ENCODE results near the gene PTPN22. TPM values are rescaled to one million over a fixed set of nuclear protein-coding genes. Genes with fewer than 3 reads are reported as not detected.

PTPN22 gene
- total RNA-seq, 6 experiments from 2014 or later: 0.48 to 1.6 (median 1.2) TPM

DNA sequence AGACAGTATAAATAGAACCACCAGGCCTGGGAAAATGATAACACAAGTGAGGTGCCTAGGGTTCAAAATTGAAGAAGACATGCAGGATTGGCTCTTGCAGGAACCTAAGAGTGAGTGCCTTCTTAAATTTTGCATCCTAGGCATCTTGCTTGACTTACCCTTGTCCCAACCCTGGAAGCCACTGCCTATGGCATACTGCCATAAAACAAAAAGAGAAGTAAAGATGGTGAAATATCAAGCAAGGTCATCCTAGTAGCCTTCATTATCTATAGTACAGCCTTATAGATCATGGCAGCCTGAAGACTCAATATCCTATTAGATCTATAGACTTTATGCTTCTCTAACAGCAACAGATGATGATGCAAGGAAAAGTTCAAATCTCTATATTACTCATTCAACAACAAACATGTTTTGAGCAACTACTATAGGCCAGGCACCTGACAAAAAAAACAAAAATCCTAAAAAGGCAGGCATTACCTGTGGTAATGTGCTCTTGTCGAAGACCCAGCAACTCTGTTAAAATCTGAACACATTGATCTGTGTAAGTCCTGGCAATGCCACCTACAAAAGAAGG is 26.8 kb upstream of the PTPN22 start:
- H3K4me1 ChIP-seq: peaks cover 0 to under 1% (median 0%) of the 10 kb centered on the region in 4 donors
- DNase-seq: no peak
- intact Hi-C loops (cut with DNase I): no loop called here

DNA sequence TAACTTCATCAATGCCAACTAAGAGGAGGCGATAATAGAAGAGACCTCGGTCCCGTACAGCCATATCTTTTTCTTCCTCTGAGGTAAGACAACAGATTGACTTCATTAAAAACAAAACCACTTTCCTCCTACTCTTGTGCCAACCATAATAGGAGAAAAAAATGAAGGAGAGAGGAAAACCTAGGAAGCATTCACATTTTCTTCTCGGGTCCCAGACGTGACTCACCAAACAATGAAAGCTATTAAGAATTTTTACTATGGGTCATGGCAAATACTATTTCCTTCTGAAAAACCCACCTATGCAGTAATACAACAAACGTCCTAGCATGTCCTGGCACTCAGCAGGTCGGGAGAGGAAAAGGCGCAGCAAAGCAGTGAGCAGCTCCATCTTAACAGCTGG is 24.4 kb upstream of the PTPN22 start:
- 93% methylated on average over 8 of the region's 8 CpGs for WGBS (ENCODE audit: insufficient coverage, low coverage, low lambda C conversion rate, missing lambda C conversion rate)
- H3K4me3 ChIP-seq: no peak overlapping the region
- H3K27me3 ChIP-seq: no peaks in the 10 kb centered on the region
- intact Hi-C loops (cut with DNase I): no loop called here
- H3K36me3 ChIP-seq: peaks cover 0 to 35% (median 5%) of the 10 kb centered on the region in 4 donors
- DNase-seq (no peak), ATAC-seq (no peak)
- H3K27ac ChIP-seq: no peak overlapping the region
- H3K4me1 ChIP-seq: no peaks in the 10 kb centered on the region
- TF ChIP-seq POLR2A (IDR thresholded peaks at IDR 0.05): no peak
- H3K9me3 ChIP-seq: no peaks in the 10 kb centered on the region

More for the DNA sequence above, 26.8 kb upstream of the PTPN22 start:
- Histone ChIP-seq H3K9me3 (no peaks in the 10 kb centered on the region), H3K27me3 (no peaks in the 10 kb centered on the region), H3K27ac (no peak overlapping the region), H3K4me3 (no peak overlapping the region), H3K36me3 (peaks cover 0 to 35% (median 5%) of the 10 kb centered on the region in 4 donors)
- WGBS (ENCODE audit: insufficient coverage, low coverage, low lambda C conversion rate, missing lambda C conversion rate): 100% methylated on average over 1 of the region's 1 CpG
- no peak for ATAC-seq
- TF ChIP-seq POLR2A (IDR thresholded peaks at IDR 0.05) (no peak), CTCF (IDR thresholded peaks at IDR 0.05) (no peak)

DNA sequence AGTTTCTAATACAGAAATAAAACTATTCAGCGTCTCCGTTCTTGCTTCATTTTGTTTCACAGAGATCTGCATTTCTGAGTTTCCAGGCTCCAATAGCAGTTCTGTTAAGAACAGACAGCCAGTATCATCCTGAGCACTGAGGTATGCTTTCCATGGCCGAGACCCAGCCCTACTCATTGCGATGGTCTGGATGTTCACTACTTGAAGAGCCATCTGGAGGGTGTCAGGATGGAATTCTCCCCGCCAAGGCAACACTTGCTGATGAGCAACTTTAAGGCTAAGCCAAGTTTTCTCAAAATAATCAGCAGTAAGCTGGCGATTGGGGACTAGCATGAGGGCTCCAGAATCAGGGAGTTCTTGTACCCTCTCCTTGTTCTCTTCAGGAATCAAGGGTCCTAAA is 23.6 kb upstream of the PTPN22 start:
- intact Hi-C loops (cut with DNase I): no loop called here
- ATAC-seq: no peak
- H3K36me3 ChIP-seq: peaks cover 0 to 32% (median 5%) of the 10 kb centered on the region in 4 donors

DNA sequence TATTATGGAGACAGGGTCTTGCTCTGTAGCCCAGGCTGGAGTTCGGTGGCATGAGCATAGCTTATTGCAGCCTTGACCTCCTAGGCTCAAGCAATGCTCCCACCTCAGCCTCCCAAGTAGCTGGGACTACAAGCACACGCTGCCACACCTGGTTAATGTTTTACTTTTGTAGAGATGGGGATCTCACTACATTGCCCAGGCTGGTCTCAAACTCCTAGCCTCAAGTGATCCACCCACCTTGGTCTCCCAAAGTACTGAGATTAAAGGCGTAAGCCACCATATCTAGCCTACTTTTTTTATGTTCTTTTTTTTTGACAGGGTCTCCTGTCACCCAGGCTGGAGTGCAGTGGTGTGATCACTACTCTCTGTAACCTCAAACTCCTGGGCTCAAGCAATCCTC is 21.8 kb upstream of the PTPN22 start:
- Histone ChIP-seq H3K4me3 (no peak overlapping the region), H3K4me1 (no peaks in the 10 kb centered on the region), H3K9me3 (no peaks in the 10 kb centered on the region), H3K27me3 (no peaks in the 10 kb centered on the region), H3K27ac (no peak overlapping the region), H3K36me3 (peaks cover 0 to 23% (median 5%) of the 10 kb centered on the region in 4 donors)
- no peak for ATAC-seq
- DNase-seq: no peak
- TF ChIP-seq POLR2A (IDR thresholded peaks at IDR 0.05): no peak
- no peak for TF ChIP-seq CTCF (IDR thresholded peaks at IDR 0.05)
- intact Hi-C loops (cut with DNase I): no loop called here
- whole genome bisulfite sequencing (ENCODE audit: insufficient coverage, low coverage, low lambda C conversion rate, missing lambda C conversion rate): 71% methylated on average over 1 of the region's 3 CpGs

More for the DNA sequence above, 23.6 kb upstream of the PTPN22 start:
- WGBS (ENCODE audit: insufficient coverage, low coverage, low lambda C conversion rate, missing lambda C conversion rate): 96% methylated on average over 6 of the region's 6 CpGs
- no peak overlapping the region for H3K27ac ChIP-seq
- no peaks in the 10 kb centered on the region for H3K4me1 ChIP-seq
- no peak for DNase-seq
- no peaks in the 10 kb centered on the region for H3K9me3 ChIP-seq
- H3K27me3 ChIP-seq: no peaks in the 10 kb centered on the region
- H3K4me3 ChIP-seq: no peak overlapping the region
- TF ChIP-seq POLR2A (IDR thresholded peaks at IDR 0.05): no peak

- peaks cover 0 to 12% (median 5%) of the 10 kb centered on the region in 4 donors for H3K36me3 ChIP-seq
- WGBS (ENCODE audit: insufficient coverage, low coverage, low lambda C conversion rate, missing lambda C conversion rate): 92% methylated on average over 8 of the region's 11 CpGs
- no peak for ATAC-seq
- intact Hi-C loops (cut with DNase I): no loop called here
- TF ChIP-seq POLR2A (IDR thresholded peaks at IDR 0.05): no peak
- no peak for TF ChIP-seq CTCF (IDR thresholded peaks at IDR 0.05)
- no peak overlapping the region for H3K27ac ChIP-seq
- H3K27me3 ChIP-seq: no peaks in the 10 kb centered on the region
- no peak overlapping the region for H3K4me3 ChIP-seq
- DNase-seq: no peak
- no peaks in the 10 kb centered on the region for H3K9me3 ChIP-seq
- H3K4me1 ChIP-seq: no peaks in the 10 kb centered on the region
Measured at GRCh38 chr1:113891631-113892220, 20.2 kb upstream of the PTPN22 start.
